ENCODE data around the gene KDM1A. TPM values are rescaled to one million over a fixed set of nuclear protein-coding genes. Genes with fewer than 3 reads are reported as not detected.
"Not testable (repeated sequence)": the region's sequence is repeated elsewhere in the genome, so short reads cannot be mapped to it uniquely, and the experiment has no call there.

Gene KDM1A
- total RNA-seq, 1 donor from 2014 or later = 332 TPM

GRCh38 chr1:23004112-23004511, 15.2 kb upstream of the KDM1A start:
- no peaks in the 10 kb centered on the region for H3K79me2 ChIP-seq (ENCODE audit: low read depth)
- H3K27ac ChIP-seq = no peak overlapping the region
- H3K9me3 ChIP-seq (ENCODE audit: low read depth) = no peaks in the 10 kb centered on the region
- no peak for TF ChIP-seq EZH2phosphoT487 (IDR thresholded peaks at IDR 0.05)
- TF ChIP-seq, protein P1, sequence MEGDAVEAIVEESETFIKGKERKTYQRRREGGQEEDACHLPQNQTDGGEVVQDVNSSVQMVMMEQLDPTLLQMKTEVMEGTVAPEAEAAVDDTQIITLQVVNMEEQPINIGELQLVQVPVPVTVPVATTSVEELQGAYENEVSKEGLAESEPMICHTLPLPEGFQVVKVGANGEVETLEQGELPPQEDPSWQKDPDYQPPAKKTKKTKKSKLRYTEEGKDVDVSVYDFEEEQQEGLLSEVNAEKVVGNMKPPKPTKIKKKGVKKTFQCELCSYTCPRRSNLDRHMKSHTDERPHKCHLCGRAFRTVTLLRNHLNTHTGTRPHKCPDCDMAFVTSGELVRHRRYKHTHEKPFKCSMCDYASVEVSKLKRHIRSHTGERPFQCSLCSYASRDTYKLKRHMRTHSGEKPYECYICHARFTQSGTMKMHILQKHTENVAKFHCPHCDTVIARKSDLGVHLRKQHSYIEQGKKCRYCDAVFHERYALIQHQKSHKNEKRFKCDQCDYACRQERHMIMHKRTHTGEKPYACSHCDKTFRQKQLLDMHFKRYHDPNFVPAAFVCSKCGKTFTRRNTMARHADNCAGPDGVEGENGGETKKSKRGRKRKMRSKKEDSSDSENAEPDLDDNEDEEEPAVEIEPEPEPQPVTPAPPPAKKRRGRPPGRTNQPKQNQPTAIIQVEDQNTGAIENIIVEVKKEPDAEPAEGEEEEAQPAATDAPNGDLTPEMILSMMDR (IDR thresholded peaks at IDR 0.05) = no peak
- no peak for TF ChIP-seq EZH2 (IDR thresholded peaks at IDR 0.05)
- DNase-seq (ENCODE audit: low spot score) = no peak
- H3K27me3 ChIP-seq = no peaks in the 10 kb centered on the region
- H3K4me1 ChIP-seq = no peaks in the 10 kb centered on the region
- H3K36me3 ChIP-seq = no peaks in the 10 kb centered on the region
- H3K4me3 ChIP-seq = no peak overlapping the region
- no peak overlapping the region for H3K9ac ChIP-seq
- peaks cover 5% of the 10 kb centered on the region for H3K27me3 Mint-ChIP-seq (ENCODE audit: insufficient read depth, low read depth)
- no peaks in the 10 kb centered on the region for H3K36me3 Mint-ChIP-seq
- no peaks in the 10 kb centered on the region for H4K20me1 ChIP-seq (ENCODE audit: low read depth)
- no peak overlapping the region for H2AFZ ChIP-seq (replicated peaks)
- H3F3A ChIP-seq (ENCODE audit: low read depth) = no peaks in the 10 kb centered on the region
- no peak overlapping the region for H3K27ac Mint-ChIP-seq
- H3K4me2 ChIP-seq = no peak overlapping the region
- H3K4me1 Mint-ChIP-seq = no peaks in the 10 kb centered on the region
- no peaks in the 10 kb centered on the region for H3K9me3 Mint-ChIP-seq
- H3K4me3 Mint-ChIP-seq = no peak overlapping the region

DNA sequence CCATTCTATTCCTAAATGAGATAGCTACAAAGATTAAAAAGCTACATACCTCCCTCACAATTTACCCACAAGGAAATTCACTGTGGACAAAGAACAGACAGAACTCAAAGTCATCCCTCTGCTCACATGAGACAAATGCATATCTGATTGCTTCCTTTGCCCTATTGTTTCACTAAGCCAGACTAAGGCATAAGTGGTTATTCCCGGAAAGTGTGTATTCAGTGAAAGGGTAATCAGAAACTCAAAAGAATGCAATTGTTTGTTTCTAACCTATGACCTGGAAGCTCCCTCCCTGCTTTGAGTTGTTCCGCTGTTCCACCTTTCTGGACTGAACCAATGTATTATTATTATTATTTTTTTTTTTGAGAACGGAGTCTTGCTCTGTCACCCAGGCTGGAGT, 14.5 kb upstream of the KDM1A start:
- not testable (repeated sequence) for H3K4me1 Mint-ChIP-seq; H3K4me2 ChIP-seq; H3K4me3 Mint-ChIP-seq; H3K27ac ChIP-seq; H3K9me3 Mint-ChIP-seq; DNase-seq (ENCODE audit: low spot score); H3K79me2 ChIP-seq (ENCODE audit: low read depth); H3K4me3 ChIP-seq; H3F3A ChIP-seq (ENCODE audit: low read depth); H3K4me1 ChIP-seq; H3K36me3 Mint-ChIP-seq; H2AFZ ChIP-seq (replicated peaks); H4K20me1 ChIP-seq (ENCODE audit: low read depth); H3K9me3 ChIP-seq (ENCODE audit: low read depth); H3K27ac Mint-ChIP-seq; H3K27me3 Mint-ChIP-seq (ENCODE audit: insufficient read depth, low read depth); H3K36me3 ChIP-seq; H3K27me3 ChIP-seq; H3K9ac ChIP-seq

DNA sequence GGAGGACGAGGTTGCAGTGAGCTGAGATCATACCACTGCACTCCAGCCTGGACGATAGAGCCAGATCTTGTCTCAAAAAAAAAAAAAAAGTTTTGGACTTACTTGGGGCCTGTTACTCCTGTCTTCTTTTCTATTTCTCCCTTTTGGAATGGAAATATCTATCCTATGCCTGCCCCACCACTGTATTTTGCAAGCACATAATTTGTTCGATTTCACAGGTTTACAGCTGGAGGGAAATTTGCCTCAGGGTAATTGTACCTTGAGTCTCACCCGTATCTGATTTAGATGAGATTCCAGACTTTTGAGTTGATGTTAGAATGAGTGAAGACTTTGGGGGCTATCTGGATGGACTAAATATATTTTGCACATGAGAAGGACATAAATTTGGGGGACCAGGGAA, 12.2 kb upstream of the KDM1A start:
- Histone ChIP-seq H2AFZ (replicated peaks) (no peak overlapping the region), H3K4me3 (no peak overlapping the region), H3K79me2 (ENCODE audit: low read depth) (no peaks in the 10 kb centered on the region), H3K27ac (no peak overlapping the region), H3K4me2 (no peak overlapping the region), H3F3A (ENCODE audit: low read depth) (no peaks in the 10 kb centered on the region), H3K27me3 (no peaks in the 10 kb centered on the region), H4K20me1 (ENCODE audit: low read depth) (no peaks in the 10 kb centered on the region), H3K36me3 (no peaks in the 10 kb centered on the region), H3K9me3 (ENCODE audit: low read depth) (no peaks in the 10 kb centered on the region), H3K4me1 (peaks cover 6% of the 10 kb centered on the region), H3K9ac (no peak overlapping the region)
- no peak for DNase-seq (ENCODE audit: low spot score)
- no peak overlapping the region for H3K27ac Mint-ChIP-seq
- H3K27me3 Mint-ChIP-seq (ENCODE audit: insufficient read depth, low read depth) = peaks cover 5% of the 10 kb centered on the region
- H3K4me3 Mint-ChIP-seq = no peak overlapping the region
- no peaks in the 10 kb centered on the region for H3K36me3 Mint-ChIP-seq
- no peaks in the 10 kb centered on the region for H3K9me3 Mint-ChIP-seq
- no peak for TF ChIP-seq EZH2 (IDR thresholded peaks at IDR 0.05)
- TF ChIP-seq EZH2phosphoT487 (IDR thresholded peaks at IDR 0.05) = no peak
- TF ChIP-seq, protein P1 (IDR thresholded peaks at IDR 0.05) = no peak
- no peaks in the 10 kb centered on the region for H3K4me1 Mint-ChIP-seq

DNA sequence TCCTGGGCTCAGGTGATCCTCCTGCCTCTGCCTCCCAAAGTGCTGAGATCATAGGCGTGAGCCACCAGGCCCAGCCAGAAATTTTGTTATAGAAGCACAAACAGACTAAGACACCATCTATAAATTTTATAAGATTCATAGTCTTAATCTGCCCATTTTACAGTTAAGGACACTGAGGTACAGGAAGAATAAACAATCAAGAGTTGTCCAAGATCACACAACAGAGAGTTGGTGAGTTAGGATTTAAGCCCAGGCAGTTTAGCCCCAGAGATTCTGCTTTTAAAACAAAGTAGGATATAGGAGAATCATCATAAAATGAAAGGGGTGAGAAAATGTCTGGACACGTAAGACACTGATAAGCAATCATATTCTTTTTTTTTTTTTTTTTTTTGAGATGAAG, 10.4 kb upstream of the KDM1A start:
- Histone ChIP-seq H3K79me2 (ENCODE audit: low read depth) (no peaks in the 10 kb centered on the region), H2AFZ (replicated peaks) (no peak overlapping the region), H3K9me3 (ENCODE audit: low read depth) (no peaks in the 10 kb centered on the region), H3K27me3 (no peaks in the 10 kb centered on the region), H4K20me1 (ENCODE audit: low read depth) (no peaks in the 10 kb centered on the region), H3K27ac (no peak overlapping the region), H3K9ac (no peak overlapping the region), H3K4me3 (no peak overlapping the region), H3F3A (ENCODE audit: low read depth) (no peaks in the 10 kb centered on the region), H3K4me1 (peaks cover 11% of the 10 kb centered on the region), H3K36me3 (no peaks in the 10 kb centered on the region), H3K4me2 (no peak overlapping the region)
- no peaks in the 10 kb centered on the region for H3K36me3 Mint-ChIP-seq
- TF ChIP-seq EZH2phosphoT487 (IDR thresholded peaks at IDR 0.05) = no peak
- TF ChIP-seq EZH2 (IDR thresholded peaks at IDR 0.05) = no peak
- TF ChIP-seq, protein P1 (IDR thresholded peaks at IDR 0.05) = no peak
- H3K4me1 Mint-ChIP-seq = peaks cover 8% of the 10 kb centered on the region
- no peak overlapping the region for H3K27ac Mint-ChIP-seq
- no peaks in the 10 kb centered on the region for H3K9me3 Mint-ChIP-seq
- H3K27me3 Mint-ChIP-seq (ENCODE audit: insufficient read depth, low read depth) = peaks cover 2% of the 10 kb centered on the region
- no peak for DNase-seq (ENCODE audit: low spot score)
- H3K4me3 Mint-ChIP-seq = no peak overlapping the region

DNA sequence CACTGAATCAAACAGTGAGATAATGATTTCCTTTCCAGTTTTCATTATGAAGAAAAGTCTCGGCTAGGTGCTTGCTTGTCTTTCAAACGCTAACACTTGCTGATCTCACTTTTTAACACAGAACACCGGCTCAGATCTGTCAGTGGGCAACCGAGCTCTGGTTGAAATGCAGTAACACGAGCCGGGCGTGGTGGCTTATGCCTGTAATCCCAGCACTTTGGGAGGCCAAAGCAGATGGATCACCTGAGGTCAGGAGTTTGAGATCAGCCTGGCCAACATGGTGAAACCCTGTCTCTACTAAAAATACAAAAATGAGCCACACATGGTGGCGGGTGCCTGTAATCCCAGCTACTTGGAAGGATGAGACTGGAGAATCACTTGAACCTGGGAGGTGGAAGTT, 9.2 kb upstream of the KDM1A start:
- not testable (repeated sequence) for H3K9me3 Mint-ChIP-seq
- peaks cover 13% of the 10 kb centered on the region for H3K4me1 ChIP-seq

More for the DNA sequence above, 9.2 kb upstream of the KDM1A start:
- not testable (repeated sequence) for H3K4me3 ChIP-seq; H3K27ac Mint-ChIP-seq; H3K4me2 ChIP-seq; H3F3A ChIP-seq (ENCODE audit: low read depth); H3K9me3 ChIP-seq (ENCODE audit: low read depth); H3K4me3 Mint-ChIP-seq; H3K27me3 ChIP-seq; H4K20me1 ChIP-seq (ENCODE audit: low read depth); H2AFZ ChIP-seq (replicated peaks); H3K36me3 ChIP-seq; H3K27ac ChIP-seq; H3K9ac ChIP-seq; H3K27me3 Mint-ChIP-seq (ENCODE audit: insufficient read depth, low read depth); DNase-seq (ENCODE audit: low spot score); H3K79me2 ChIP-seq (ENCODE audit: low read depth); H3K36me3 Mint-ChIP-seq
- H3K4me1 Mint-ChIP-seq = peaks cover 12% of the 10 kb centered on the region

All from neural progenitor cell (in vitro differentiated cells).